T-helper 1 cell treated with Interleukin-12 subunit alpha and Interleukin-12 subunit beta and Interleukin-4 antibody, amounts not matched to agents 30 μg/mL and 1 μg/mL, for 36 hours (primary cell): ENCODE results near the gene SIGLEC7.

Source experiments
- H3K27ac Mint-ChIP-seq: one replicate; pipeline ENCODE4 v1.8.0; 2021; ENCODE audit warnings: mild to moderate bottlenecking, mixed read lengths
- H3K27me3 Mint-ChIP-seq: one replicate; pipeline ENCODE4 v1.8.0; 2021; ENCODE audit warnings: low read depth, mixed read lengths
- H3K36me3 Mint-ChIP-seq: one replicate; pipeline ENCODE4 v1.8.0; 2021; ENCODE audit warnings: low read depth, mixed read lengths
- H3K4me1 Mint-ChIP-seq: one replicate; pipeline ENCODE4 v1.8.0; 2021; ENCODE audit warnings: low read depth, mixed read lengths
- H3K4me3 Mint-ChIP-seq: one replicate; pipeline ENCODE4 v1.8.0; 2021; ENCODE audit warnings: mild to moderate bottlenecking, moderate library complexity, mixed read lengths
- H3K9me3 Mint-ChIP-seq: one replicate; pipeline ENCODE4 v1.8.0; 2021; ENCODE audit warnings: mixed read lengths

Gene SIGLEC7

DNA sequence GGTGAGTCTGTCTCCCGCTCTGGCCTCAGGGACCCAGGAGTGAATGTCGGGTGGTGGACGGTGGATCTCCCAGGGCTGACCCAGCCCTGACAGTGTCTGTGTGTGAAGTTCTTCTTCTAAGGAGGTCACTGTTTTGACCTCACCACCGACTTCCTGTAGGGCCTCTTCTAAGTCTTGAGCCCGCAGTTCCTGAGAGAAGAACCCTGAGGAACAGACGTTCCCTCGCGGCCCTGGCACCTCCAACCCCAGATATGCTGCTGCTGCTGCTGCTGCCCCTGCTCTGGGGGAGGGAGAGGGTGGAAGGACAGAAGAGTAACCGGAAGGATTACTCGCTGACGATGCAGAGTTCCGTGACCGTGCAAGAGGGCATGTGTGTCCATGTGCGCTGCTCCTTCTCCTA is at the start of gene SIGLEC7:
Gene SIGLEC7 (plus strand): TSS at position 183 of the 400 bp plus-strand sequence. CDS start 69 bp downstream, at position 252.
- Mint-ChIP-seq H3K27me3 (peaks cover 14% of the 10 kb centered on the region), H3K9me3 (no peaks in the 10 kb centered on the region), H3K4me3 (no peak within 1 kb of the TSS), H3K4me1 (peaks cover 3% of the 10 kb centered on the region), H3K27ac (no peak within 1 kb of the TSS), H3K36me3 (no peaks in the 10 kb centered on the region)

DNA sequence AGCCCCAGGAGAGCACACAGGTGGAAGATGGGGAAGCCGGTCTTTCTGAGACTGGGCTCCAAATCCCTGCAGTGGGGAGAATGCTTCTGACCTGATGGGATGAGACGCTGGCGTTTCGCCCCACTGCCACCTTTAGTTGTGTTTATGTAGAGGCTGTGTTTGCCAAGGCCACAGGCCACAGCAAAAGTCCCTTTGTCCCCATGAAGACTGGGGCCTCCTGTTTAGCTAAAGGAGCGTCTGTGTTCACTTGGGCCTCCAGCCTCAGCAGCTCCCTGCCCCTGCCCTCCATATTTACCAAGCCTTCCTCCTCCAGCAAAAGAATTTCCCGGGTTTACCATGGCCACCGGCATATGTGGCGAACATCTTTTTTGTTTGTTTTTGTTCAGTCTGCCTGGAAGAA is 49.0 kb upstream of the SIGLEC7 start:
- no peaks in the 10 kb centered on the region for H3K9me3 Mint-ChIP-seq
- no peak overlapping the region for H3K4me3 Mint-ChIP-seq
- H3K36me3 Mint-ChIP-seq = peaks cover 9% of the 10 kb centered on the region
- no peaks in the 10 kb centered on the region for H3K27me3 Mint-ChIP-seq
- H3K4me1 Mint-ChIP-seq = peaks cover 10% of the 10 kb centered on the region
- H3K27ac Mint-ChIP-seq = no peak overlapping the region

DNA sequence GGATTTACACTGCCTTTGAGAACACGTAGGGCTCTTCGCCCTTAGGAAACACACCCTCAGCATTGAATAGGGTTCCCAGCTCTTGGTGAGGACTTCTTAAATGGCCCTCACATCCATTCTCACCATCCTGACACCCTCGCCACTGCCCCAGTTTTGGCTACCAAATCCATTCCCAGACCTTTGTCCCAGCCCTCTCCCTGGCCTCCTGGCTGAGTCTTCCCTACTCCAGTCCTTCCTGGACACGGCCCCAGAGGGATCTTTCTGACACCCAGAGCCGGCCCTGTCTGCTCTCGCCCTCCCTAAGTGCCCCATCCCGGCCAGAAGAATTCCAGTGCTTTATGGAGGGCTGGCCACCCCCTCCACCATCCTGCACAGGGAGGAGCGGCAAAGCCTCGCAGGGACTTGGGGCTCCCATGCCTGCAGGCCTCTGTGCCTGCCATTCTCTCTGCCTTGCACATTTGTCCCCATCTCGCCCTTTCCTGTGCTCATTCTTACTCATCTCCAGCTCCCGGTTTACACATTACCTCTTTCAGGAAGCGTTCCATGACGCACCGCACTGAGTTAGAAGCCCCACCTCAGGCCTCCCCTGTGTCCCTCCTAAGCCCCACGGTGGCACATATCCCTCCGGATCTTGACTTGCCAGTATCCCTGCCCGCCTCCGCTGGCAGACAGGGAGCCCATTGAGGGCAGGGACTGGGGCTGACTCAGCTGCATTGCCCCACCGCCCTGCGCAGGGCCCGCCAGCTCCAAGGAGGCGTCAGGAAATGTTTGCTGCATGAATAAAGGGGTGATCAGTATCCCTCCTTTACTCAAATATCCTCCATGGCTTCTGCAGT is 48.4 kb upstream of the SIGLEC7 start:
- no peak overlapping the region for H3K27ac Mint-ChIP-seq
- peaks cover 9% of the 10 kb centered on the region for H3K36me3 Mint-ChIP-seq
- H3K4me3 Mint-ChIP-seq = no peak overlapping the region
- H3K4me1 Mint-ChIP-seq = peaks cover 10% of the 10 kb centered on the region
- H3K27me3 Mint-ChIP-seq = no peaks in the 10 kb centered on the region
- H3K9me3 Mint-ChIP-seq = no peaks in the 10 kb centered on the region

DNA sequence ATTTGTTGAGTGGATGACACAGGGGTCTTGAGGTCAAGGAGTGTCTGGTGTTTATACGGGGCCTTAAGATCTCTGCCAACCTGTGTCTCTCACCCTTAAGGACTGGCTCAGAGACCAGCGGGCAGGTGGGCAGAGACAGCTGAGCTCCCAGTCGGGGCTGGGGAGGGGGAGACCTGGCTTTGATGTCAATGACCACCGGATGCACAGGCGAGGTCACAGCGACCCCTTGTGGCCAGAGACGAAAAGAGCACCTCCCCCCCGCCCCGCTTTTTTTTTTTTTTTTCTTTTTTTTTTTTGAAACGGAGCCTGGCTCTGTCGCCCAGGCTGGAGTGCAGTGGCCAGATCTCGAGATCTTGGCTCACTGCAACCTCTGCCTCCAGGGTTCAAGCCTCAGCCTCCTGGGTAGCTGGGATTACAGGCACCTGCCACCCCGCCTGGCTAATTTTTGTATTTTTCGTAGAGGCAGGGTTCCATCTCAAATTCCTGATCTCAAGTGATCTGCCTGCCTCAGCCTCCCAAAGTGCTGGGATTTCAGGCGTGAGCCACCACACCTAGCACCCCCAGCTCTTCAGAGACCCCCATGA is 47.3 kb upstream of the SIGLEC7 start:
- Mint-ChIP-seq H3K27ac (no peak overlapping the region), H3K36me3 (peaks cover 9% of the 10 kb centered on the region), H3K4me3 (no peak overlapping the region), H3K27me3 (no peaks in the 10 kb centered on the region), H3K4me1 (peaks cover 10% of the 10 kb centered on the region), H3K9me3 (no peaks in the 10 kb centered on the region)

GRCh38 chr19:51096473-51097165 is 45.5 kb upstream of the SIGLEC7 start:
- H3K4me3 Mint-ChIP-seq = no peak overlapping the region
- H3K9me3 Mint-ChIP-seq = no peaks in the 10 kb centered on the region
- H3K27me3 Mint-ChIP-seq = no peaks in the 10 kb centered on the region
- peaks cover 10% of the 10 kb centered on the region for H3K4me1 Mint-ChIP-seq
- peak overlapping the region; percentile 28 for H3K27ac Mint-ChIP-seq
- H3K36me3 Mint-ChIP-seq = peaks cover 11% of the 10 kb centered on the region

- Mint-ChIP-seq H3K9me3 (no peaks in the 10 kb centered on the region), H3K4me1 (peaks cover 10% of the 10 kb centered on the region), H3K36me3 (peaks cover 11% of the 10 kb centered on the region), H3K27me3 (no peaks in the 10 kb centered on the region), H3K4me3 (no peak overlapping the region), H3K27ac (peak overlapping the region; percentile 28)
These were observed 44.8 kb upstream of the SIGLEC7 start for GRCh38 chr19:51097166-51097738.

- Mint-ChIP-seq H3K4me1 (peaks cover 15% of the 10 kb centered on the region), H3K9me3 (no peaks in the 10 kb centered on the region), H3K27me3 (no peaks in the 10 kb centered on the region), H3K36me3 (peaks cover 14% of the 10 kb centered on the region), H3K27ac (no peak overlapping the region), H3K4me3 (no peak overlapping the region)
These were observed 44.3 kb upstream of the SIGLEC7 start for GRCh38 chr19:51097796-51098195.

DNA sequence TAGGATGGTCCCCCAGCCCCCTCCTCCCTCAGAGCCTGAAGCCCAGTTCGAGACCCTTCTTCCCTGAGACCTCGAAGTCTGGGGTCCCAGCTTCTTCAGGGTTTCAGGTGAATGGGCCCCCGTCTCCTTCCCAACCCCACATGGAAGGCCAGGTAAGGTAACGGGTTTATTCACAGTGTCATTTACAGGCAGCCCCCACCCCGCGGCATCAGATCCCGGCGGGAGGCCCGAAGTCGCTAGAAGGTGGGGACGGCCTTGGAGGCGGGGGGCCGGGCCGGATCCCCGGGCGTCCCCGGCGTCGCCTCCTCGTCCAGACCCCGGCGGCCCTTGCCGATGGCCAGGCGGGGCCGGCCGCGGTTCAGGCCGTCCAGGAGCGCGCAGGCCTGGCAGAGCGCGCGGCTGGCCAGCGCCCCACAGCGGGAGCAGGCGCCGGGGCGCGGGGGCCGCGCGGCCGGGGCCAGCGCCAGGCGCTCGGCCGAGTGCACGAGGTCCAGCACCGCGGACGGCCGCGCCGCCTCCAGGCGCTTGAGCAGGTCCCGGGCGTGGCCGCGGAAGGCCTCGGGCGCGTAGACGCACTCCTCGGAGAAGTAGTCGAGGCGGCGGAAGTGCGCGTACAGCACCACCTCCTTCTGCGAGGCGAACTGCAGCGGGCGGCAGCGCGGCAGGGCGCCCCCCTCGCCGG is 43.6 kb upstream of the SIGLEC7 start:
- H3K4me3 Mint-ChIP-seq = no peak overlapping the region
- no peaks in the 10 kb centered on the region for H3K27me3 Mint-ChIP-seq
- H3K27ac Mint-ChIP-seq = no peak overlapping the region
- H3K36me3 Mint-ChIP-seq = peaks cover 16% of the 10 kb centered on the region
- H3K4me1 Mint-ChIP-seq = peaks cover 15% of the 10 kb centered on the region
- H3K9me3 Mint-ChIP-seq = no peaks in the 10 kb centered on the region

DNA sequence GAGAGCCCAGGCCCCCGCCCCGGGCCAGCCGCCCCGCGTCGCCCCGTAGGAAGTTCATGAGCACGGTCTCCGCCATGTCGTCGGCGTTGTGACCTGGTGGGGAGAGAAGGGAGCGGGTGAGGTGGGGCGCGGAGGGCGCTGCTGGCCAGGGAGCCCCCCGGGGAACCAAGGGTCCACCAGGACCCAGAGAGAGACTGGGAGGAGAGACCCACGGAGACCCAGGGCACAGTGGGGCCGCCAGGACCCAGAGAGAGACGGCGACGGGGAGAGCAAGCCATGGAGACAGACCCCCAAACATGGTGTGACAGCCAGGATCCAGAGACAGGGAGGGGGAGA is 43.1 kb upstream of the SIGLEC7 start:
- Mint-ChIP-seq H3K4me1 (peaks cover 14% of the 10 kb centered on the region), H3K9me3 (no peaks in the 10 kb centered on the region), H3K27ac (no peak overlapping the region), H3K36me3 (peaks cover 17% of the 10 kb centered on the region), H3K4me3 (no peak overlapping the region), H3K27me3 (no peaks in the 10 kb centered on the region)

DNA sequence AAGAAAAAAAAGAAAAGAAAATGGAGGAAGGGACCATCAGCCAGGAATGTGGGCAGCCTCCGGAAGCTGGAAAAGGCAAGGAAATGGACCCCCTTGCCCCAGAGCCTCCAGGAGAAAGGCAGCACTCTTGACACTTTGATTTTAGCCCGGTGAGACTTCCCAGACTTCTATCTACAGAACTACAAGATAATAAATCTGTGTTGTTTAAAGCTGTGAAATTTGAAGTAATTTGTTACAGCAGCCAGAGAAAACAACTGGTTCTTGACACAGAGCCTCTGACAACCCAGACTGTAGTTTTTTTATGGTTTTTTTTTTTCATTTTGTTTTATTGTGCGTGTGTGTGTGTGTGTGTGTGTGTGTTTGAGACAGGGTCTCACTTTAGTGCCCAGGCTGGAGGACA is 41.5 kb upstream of the SIGLEC7 start:
- H3K4me3 Mint-ChIP-seq = no peak overlapping the region
- H3K27ac Mint-ChIP-seq = no peak overlapping the region
- H3K9me3 Mint-ChIP-seq = no peaks in the 10 kb centered on the region
- H3K4me1 Mint-ChIP-seq = peaks cover 21% of the 10 kb centered on the region
- H3K36me3 Mint-ChIP-seq = peaks cover 25% of the 10 kb centered on the region
- H3K27me3 Mint-ChIP-seq = no peaks in the 10 kb centered on the region

DNA sequence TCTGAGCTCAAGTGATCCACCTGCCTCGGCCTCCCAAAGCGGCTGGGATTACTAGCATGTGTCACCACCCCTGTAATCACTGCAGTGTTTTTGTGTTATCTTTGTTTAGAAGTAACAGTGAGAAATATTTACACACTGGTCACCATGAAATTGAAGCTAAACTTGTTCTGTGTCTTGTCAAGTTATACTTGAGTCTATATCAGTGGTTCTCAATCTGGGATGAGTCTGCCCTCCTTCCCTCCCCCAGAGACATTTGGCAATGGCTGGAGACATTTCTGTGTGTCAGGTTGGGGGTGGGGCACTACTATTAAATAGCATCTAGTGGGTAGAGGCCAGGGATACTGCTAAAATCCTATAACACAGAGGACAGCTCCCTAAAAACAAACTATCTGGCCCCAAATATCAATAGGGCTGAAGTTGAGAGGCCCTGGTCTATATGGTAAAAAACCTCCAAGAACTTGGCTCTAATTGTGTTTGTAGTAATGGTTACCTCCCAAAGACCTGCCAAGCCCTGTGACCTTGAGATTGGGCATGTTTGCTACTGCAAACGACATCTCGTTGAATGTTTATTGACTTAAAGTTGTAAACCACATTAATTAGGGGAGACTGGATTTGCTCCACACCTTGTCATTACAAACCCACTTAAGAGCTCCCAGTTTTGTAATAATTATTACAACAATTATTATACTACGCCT is 40.8 kb upstream of the SIGLEC7 start:
- Mint-ChIP-seq H3K9me3 (no peaks in the 10 kb centered on the region), H3K4me1 (peaks cover 26% of the 10 kb centered on the region), H3K27ac (no peak overlapping the region), H3K27me3 (no peaks in the 10 kb centered on the region), H3K36me3 (peaks cover 31% of the 10 kb centered on the region), H3K4me3 (no peak overlapping the region)

GRCh38 chr19:51102991-51103390 is 39.1 kb upstream of the SIGLEC7 start:
- no peaks in the 10 kb centered on the region for H3K9me3 Mint-ChIP-seq
- peaks cover 24% of the 10 kb centered on the region for H3K36me3 Mint-ChIP-seq
- no peak overlapping the region for H3K4me3 Mint-ChIP-seq
- H3K27ac Mint-ChIP-seq = no peak overlapping the region
- peaks cover 25% of the 10 kb centered on the region for H3K4me1 Mint-ChIP-seq
- no peaks in the 10 kb centered on the region for H3K27me3 Mint-ChIP-seq

GRCh38 chr19:51103926-51104341 is 38.2 kb upstream of the SIGLEC7 start:
- H3K9me3 Mint-ChIP-seq = no peaks in the 10 kb centered on the region
- H3K27me3 Mint-ChIP-seq = no peaks in the 10 kb centered on the region
- peaks cover 24% of the 10 kb centered on the region for H3K36me3 Mint-ChIP-seq
- peaks cover 29% of the 10 kb centered on the region for H3K4me1 Mint-ChIP-seq
- no peak overlapping the region for H3K27ac Mint-ChIP-seq
- no peak overlapping the region for H3K4me3 Mint-ChIP-seq
